GM23248 (cell line): ENCODE results near the gene GIGYF1.

ENCODE experiments used
- EZH2 ChIP-seq: fragments of 200-600 bp; sonication (generic); IDR thresholded peaks from 2 replicates; pipeline ENCODE4 v1.6.1; 2018; ENCODE audit warnings: antibody characterized with exemption, mild to moderate bottlenecking; ENCODE audit not compliant: insufficient read depth, poor library complexity, severe bottlenecking
- EZH2phosphoT487 ChIP-seq: fragments of 200-600 bp; sonication (generic); IDR thresholded peaks from 2 replicates; pipeline ENCODE4 v1.6.1; 2018; ENCODE audit warnings: antibody characterized with exemption, moderate library complexity, mild to moderate bottlenecking, low read depth; ENCODE audit not compliant: insufficient read depth

- TF ChIP-seq EZH2 (no peak), EZH2phosphoT487 (no peak)
Measured at GRCh38 chr7:100720671-100721504, 26.8 kb upstream of the GIGYF1 start.
